Caco-2 (cell line): ENCODE measurements around the gene TCEA3. TPM values are rescaled to one million over a fixed set of nuclear protein-coding genes. Genes with fewer than 3 reads are reported as not detected.
A peak's percentile ranks its signal among the peaks of the same experiment; 100 is the strongest.

ENCODE experiments used
- BruUV-seq: library from RNA; stranded (reverse); fragments of 400-500 nt; replicated peaks from 2 replicates; lab custom pipeline; 2021; lab: Mats Ljungman, UMichigan
- CTCF ChIA-PET: fragments of 300-600 bp; sonication (Branson Sonifier 250); formaldehyde crosslinking; loops from one replicate; lab custom pipeline; 2022; ENCODE audit warnings: antibody characterized with exemption; lab: Charles Lee
- POLR2A ChIA-PET: fragments of 300-600 bp; sonication (Branson Sonifier 250); formaldehyde crosslinking; loops from one replicate; lab custom pipeline; 2022; ENCODE audit warnings: antibody characterized with exemption; lab: Charles Lee
- DNase-seq, 2 experiments: peaks; one replicate each; pipeline versions ENCODE4 v3.0.0 to v3.0.0-alpha.2; 2020 to 2022
- H3K27me3 ChIP-seq: replicated peaks from 2 replicates; pipeline ENCODE4 v1.6.0; 2011; ENCODE audit warnings: low read length; ENCODE audit not compliant: control insufficient read depth, insufficient read depth
- H3K36me3 ChIP-seq: 2 replicates; pipeline ENCODE4 v1.5.1; 2011; ENCODE audit warnings: low read length; ENCODE audit not compliant: control insufficient read depth, insufficient read depth
- H3K4me1 ChIP-seq: fragments of 250-450 bp; sonication (Bioruptor Pico); 2 replicates; pipeline ENCODE4 v1.5.1; 2020; ENCODE audit warnings: mild to moderate bottlenecking
- H3K4me3 ChIP-seq: 2 replicates; pipeline ENCODE4 v1.5.1; 2011; ENCODE audit warnings: low read depth, mild to moderate bottlenecking, control low read depth, low read length
- H3K9me3 ChIP-seq: fragments of 250-450 bp; sonication (Bioruptor Pico); 2 replicates; pipeline ENCODE4 v1.5.1; 2020; ENCODE audit warnings: mild to moderate bottlenecking, moderate library complexity
- H3K27ac Mint-ChIP-seq: one replicate; pipeline ENCODE4 v1.8.0; 2022; ENCODE audit warnings: mixed read lengths; ENCODE audit not compliant: unreplicated experiment
- H3K27me3 Mint-ChIP-seq: one replicate; pipeline ENCODE4 v1.8.0; 2022; ENCODE audit warnings: mixed read lengths; ENCODE audit not compliant: insufficient read depth, unreplicated experiment
- H3K36me3 Mint-ChIP-seq: one replicate; pipeline ENCODE4 v1.8.0; 2022; ENCODE audit warnings: mild to moderate bottlenecking, mixed read lengths; ENCODE audit not compliant: insufficient read depth, unreplicated experiment
- H3K4me1 Mint-ChIP-seq: one replicate; pipeline ENCODE4 v1.8.0; 2022; ENCODE audit warnings: low read depth, mixed read lengths; ENCODE audit not compliant: unreplicated experiment
- H3K4me3 Mint-ChIP-seq: one replicate; pipeline ENCODE4 v1.8.0; 2022; ENCODE audit warnings: mild to moderate bottlenecking, moderate library complexity, mixed read lengths; ENCODE audit not compliant: unreplicated experiment
- H3K9me3 Mint-ChIP-seq: one replicate; pipeline ENCODE4 v1.8.0; 2022; ENCODE audit warnings: mixed read lengths; ENCODE audit not compliant: unreplicated experiment
- intact Hi-C: fragments of 100-400 bp; cut with micrococcal nuclease; formaldehyde crosslinking; loops from one replicate; pipeline ENCODE4 v1.10.0; 2022; ENCODE audit not compliant: unreplicated experiment
- total RNA-seq: library from RNA; stranded (reverse); gene quantifications from 2 replicates; pipeline ENCODE4 v1.2.3, GENCODE V29; 2022
- TF ChIP-seq, protein P1 (sequence below), 2 experiments: fragments of 200-600 bp in 1 of 2; IDR thresholded peaks; 1 replicate in 1 of 2; 2 replicates in 1 of 2; pipeline versions ENCODE4 v1.5.1 to v1.8.0; 2011 to 2022; ENCODE audit warnings: antibody characterized with exemption in 1 of 2, control low read depth in 1 of 2, inconsistent platforms in 1 of 2, low read depth in 1 of 2, low read length in 1 of 2, mild to moderate bottlenecking in 1 of 2, moderate library complexity in 1 of 2; ENCODE audit not compliant: insufficient read depth in 1 of 2, severe bottlenecking in 1 of 2, unreplicated experiment in 1 of 2

TCEA3 gene
- total RNA-seq, 1 experiment from 2014 or later = 14.6 TPM

DNA sequence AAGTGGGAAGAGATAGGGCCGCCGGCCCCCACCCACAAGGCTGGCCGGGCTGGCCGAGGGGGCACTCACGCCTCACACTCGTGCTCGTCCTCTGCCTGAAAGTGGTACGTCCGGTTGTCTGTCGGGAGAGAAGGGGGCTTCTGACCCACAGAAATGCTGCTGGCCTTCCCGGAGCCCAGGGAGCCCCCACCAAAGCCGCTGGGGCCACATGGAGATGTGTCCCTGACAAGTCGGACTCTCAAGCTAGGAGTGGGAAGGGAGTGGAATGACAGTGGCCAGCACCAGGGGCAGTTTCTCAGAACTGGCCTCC is 12.8 kb upstream of the TCEA3 start:
- no peak overlapping the region for H3K4me3 Mint-ChIP-seq
- POLR2A ChIA-PET = interaction anchor here (0.6 kb wide), 1 partner anchor 149 kb away, joined by 4 read pairs; no protein-coding TSS in a partner anchor
- no TSS peak for BruUV-seq
- H3K9me3 ChIP-seq = no peaks in the 10 kb centered on the region
- no peaks in the 10 kb centered on the region; the same call in 1 of the 2 replicates for H3K36me3 ChIP-seq
- no peak overlapping the region for H3K4me3 ChIP-seq
- no peaks in the 10 kb centered on the region for H3K4me1 Mint-ChIP-seq
- TF ChIP-seq, protein P1, sequence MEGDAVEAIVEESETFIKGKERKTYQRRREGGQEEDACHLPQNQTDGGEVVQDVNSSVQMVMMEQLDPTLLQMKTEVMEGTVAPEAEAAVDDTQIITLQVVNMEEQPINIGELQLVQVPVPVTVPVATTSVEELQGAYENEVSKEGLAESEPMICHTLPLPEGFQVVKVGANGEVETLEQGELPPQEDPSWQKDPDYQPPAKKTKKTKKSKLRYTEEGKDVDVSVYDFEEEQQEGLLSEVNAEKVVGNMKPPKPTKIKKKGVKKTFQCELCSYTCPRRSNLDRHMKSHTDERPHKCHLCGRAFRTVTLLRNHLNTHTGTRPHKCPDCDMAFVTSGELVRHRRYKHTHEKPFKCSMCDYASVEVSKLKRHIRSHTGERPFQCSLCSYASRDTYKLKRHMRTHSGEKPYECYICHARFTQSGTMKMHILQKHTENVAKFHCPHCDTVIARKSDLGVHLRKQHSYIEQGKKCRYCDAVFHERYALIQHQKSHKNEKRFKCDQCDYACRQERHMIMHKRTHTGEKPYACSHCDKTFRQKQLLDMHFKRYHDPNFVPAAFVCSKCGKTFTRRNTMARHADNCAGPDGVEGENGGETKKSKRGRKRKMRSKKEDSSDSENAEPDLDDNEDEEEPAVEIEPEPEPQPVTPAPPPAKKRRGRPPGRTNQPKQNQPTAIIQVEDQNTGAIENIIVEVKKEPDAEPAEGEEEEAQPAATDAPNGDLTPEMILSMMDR (IDR thresholded peaks at IDR 0.05; ENCODE audit: insufficient read depth in 1 of 2, low read depth in 1 of 2, low read length in 1 of 2, severe bottlenecking in 1 of 2, unreplicated experiment in 1 of 2) = no peak
- H3K9me3 Mint-ChIP-seq = no peaks in the 10 kb centered on the region
- no peaks in the 10 kb centered on the region for H3K27me3 Mint-ChIP-seq
- no peak for DNase-seq
- no peaks in the 10 kb centered on the region for H3K27me3 ChIP-seq
- H3K36me3 Mint-ChIP-seq = peaks cover 7% of the 10 kb centered on the region
- intact Hi-C loops = no loop called here
- no peaks in the 10 kb centered on the region for H3K4me1 ChIP-seq
- CTCF ChIA-PET = no interaction called here
- H3K27ac Mint-ChIP-seq = no peak overlapping the region

DNA sequence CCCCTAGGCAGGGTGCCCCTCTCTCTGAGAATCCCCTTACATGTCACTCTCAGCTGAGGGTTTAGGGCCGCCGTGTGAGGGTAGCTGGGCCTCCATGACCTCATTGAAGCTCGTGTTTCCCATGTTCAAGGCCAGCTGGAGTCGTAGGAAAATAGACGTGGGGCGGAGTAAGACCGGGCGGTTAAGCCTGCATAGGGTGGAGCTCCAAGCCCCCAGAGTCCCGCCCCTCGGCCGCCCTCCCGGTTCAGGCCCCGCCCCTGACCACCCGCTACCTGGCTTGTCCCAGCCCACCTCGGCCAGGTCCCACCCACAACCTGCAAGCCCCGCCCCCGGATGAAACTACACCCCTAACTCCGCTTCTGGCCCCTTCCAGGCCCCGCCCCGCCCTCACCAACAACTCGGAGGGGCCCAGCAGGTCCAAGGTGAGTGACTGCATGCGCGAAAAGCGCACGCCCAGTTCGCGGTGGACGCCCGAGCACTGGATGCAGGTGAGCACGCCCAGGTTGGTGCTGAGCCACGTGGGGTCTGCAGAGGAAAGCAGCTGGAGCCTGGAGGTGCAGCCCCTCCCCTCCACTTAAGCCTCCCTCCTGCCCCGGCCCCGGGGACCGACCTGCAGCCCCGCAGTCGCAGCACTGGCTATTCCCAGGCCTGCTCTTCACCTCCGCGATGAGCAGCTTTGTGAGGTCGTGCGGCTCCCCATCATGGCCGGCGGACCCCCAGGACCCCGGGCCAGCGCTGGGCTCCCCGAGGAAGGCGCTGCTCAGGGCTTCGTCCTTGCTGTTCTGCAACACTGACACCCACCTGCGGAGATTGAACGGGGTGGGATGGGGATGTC is 12.2 kb upstream of the TCEA3 start:
- no peaks in the 10 kb centered on the region for H3K4me1 Mint-ChIP-seq
- no peaks in the 10 kb centered on the region for H3K27me3 Mint-ChIP-seq
- TF ChIP-seq, protein P1 (IDR thresholded peaks at IDR 0.05; ENCODE audit: insufficient read depth in 1 of 2, low read depth in 1 of 2, low read length in 1 of 2, severe bottlenecking in 1 of 2, unreplicated experiment in 1 of 2) = no peak
- H3K36me3 ChIP-seq = no peaks in the 10 kb centered on the region; the same call in 1 of the 2 replicates
- peaks cover 7% of the 10 kb centered on the region for H3K36me3 Mint-ChIP-seq
- H3K27ac Mint-ChIP-seq = no peak overlapping the region
- no peaks in the 10 kb centered on the region for H3K27me3 ChIP-seq
- BruUV-seq = no TSS peak
- H3K4me3 Mint-ChIP-seq = no peak overlapping the region
- ChIA-PET CTCF (no interaction called here), POLR2A (interaction anchor here (0.6 kb wide), 1 partner anchor 149 kb away, joined by 4 read pairs; no protein-coding TSS in a partner anchor)
- no peak overlapping the region for H3K4me3 ChIP-seq
- H3K4me1 ChIP-seq = no peaks in the 10 kb centered on the region
- H3K9me3 Mint-ChIP-seq = no peaks in the 10 kb centered on the region
- intact Hi-C loops = no loop called here
- no peaks in the 10 kb centered on the region for H3K9me3 ChIP-seq
- DNase-seq = peak in 1 of 2 experiments; percentile 45

DNA sequence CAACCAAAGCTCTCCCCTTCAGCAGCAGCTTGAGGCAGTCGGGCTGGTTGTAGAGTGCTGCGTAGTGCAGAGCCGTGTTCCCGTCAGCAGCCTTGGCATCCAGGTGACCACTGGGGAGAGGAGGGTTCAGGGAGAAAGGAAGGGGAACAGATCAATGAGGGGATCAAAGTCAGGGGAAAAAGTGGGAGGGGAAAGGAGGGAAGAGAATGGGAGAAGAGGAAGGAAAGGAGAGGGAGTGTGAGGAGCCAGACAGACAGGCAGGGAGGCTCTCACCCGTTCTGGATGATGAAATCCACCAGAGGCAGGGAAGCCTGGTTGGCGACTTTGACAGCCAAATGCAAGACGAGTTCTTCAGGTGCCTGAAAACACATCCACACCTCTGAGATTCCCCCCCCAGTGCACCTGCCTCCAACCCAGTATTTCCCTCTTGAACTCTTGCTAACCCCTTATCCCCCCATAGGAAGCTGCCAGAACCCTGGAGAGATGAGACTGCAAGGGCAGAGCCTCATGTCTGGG is 9.8 kb upstream of the TCEA3 start:
- no peaks in the 10 kb centered on the region for H3K27me3 Mint-ChIP-seq
- peaks cover 7% of the 10 kb centered on the region for H3K36me3 Mint-ChIP-seq
- TF ChIP-seq, protein P1 (IDR thresholded peaks at IDR 0.05; ENCODE audit: insufficient read depth in 1 of 2, low read depth in 1 of 2, low read length in 1 of 2, severe bottlenecking in 1 of 2, unreplicated experiment in 1 of 2) = no peak
- CTCF ChIA-PET = no interaction called here
- no peak overlapping the region for H3K4me3 ChIP-seq
- POLR2A ChIA-PET = no interaction called here
- BruUV-seq = no TSS peak
- intact Hi-C loops = no loop called here
- no peak for DNase-seq
- H3K9me3 ChIP-seq = no peaks in the 10 kb centered on the region
- no peaks in the 10 kb centered on the region for H3K4me1 ChIP-seq
- no peaks in the 10 kb centered on the region for H3K9me3 Mint-ChIP-seq
- H3K4me1 Mint-ChIP-seq = no peaks in the 10 kb centered on the region
- H3K27me3 ChIP-seq = no peaks in the 10 kb centered on the region
- H3K36me3 ChIP-seq = no peaks in the 10 kb centered on the region
- H3K27ac Mint-ChIP-seq = no peak overlapping the region
- no peak overlapping the region for H3K4me3 Mint-ChIP-seq
